Measurements from ENCODE around the gene BRMS1.

Gene BRMS1

DNA sequence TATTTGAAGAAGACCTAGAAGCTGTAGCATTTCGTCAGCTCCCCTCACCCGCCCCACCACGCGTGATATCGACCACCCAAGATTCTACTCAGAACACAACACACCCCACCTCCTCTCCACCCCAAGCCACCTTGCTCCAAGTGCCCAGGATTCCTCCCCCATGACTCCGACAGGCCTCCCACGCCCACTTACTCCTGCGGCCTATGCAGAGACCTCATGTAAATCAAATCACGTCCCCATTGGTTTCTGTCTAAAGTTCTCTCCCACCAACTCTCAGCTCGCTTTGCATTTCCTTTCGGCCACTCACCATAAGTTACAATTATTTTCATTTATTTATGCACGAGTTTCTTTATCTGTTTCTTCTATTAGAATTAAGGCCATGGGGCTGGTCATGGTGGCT lies 42.2 kb downstream of the BRMS1 start:
- no peak for DNase-seq (ENCODE audit: low read depth)

DNA sequence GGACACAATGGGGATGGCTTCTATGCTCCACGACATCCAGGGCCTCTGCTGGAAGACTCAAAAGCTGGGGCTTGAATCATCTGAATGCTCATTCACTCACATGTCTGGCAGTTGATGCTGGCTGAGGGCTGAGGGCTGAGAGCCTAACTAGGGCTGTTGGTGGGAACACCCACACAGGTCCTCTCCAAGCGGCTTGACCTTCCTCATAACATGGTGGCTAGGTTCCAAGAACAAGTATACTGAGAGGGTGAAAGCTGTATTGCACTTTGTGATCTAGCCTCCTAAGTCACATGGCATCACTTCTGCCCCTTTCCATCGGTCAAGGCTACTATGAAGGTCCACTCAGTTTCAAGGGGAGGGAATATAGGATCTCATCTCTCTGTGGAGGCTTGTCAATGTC lies 45.7 kb downstream of the BRMS1 start:
- DNase-seq (ENCODE audit: low read depth): no peak

DNA sequence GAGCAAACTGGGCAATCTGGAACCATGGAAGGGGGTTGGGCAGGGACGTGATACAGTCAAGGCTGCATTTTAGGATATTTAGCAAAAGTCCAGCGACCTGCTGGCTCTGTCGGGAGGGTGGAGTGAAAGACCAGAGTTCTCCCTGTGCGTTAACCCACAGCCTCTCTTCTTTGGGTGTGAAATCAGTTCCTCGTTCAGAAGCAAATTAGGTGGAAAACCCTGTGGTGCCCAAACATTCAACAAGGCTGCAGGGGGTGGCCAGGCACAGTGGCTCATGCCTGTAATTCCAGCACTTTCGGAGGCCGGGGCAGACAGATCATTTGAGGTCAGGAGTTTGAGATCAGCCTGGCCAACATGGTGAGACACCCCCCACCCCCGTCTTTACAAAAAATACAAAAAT lies 47.3 kb downstream of the BRMS1 start:
- no peak for DNase-seq (ENCODE audit: low read depth)

DNA sequence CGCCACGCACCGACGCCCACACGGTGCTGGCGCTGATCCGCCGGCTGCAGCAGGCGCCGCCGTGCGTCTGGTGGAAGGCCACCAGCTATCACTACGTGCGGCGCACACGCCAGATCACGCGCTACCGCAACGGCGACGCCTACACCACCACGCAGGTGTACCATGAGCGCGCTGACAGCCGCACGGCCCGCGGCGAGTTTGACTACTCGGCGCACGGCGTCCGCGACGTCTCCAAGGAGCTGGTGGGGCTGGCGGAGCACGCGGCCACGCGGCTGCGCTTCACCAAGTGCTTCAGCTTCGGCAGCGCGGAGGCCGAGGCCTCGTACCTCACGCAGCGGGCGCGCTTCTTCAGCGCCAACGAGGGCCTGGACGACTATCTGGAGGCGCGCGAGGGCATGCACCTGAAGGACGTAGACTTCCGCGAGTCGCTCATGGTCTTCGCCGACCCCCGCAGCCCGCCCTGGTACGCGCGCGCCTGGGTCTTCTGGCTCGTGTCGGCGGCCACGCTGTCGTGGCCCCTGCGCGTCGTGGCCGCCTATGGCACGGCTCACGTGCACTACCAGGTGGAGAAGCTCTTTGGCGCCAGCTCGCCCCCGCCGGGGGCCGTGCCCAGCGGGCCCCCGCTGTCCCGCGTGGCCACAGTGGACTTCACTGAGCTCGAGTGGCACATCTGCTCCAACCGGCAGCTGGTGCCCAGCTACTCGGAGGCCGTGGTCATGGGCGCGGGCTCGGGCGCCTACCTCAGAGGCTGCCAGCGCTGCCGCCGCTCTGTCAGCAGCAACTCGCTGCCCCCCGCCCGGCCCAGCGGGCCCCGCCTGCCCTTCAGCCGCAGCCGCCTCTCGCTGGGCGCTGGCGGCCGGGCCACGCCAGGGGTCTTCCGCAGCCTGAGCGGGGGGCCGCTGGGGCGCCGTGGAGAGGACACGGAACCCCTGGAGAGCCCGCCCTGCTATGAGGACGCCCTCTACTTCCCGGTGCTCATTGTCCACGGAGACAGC lies 50.0 kb downstream of the BRMS1 start:
- DNase-seq (ENCODE audit: low read depth): no peak

DNA sequence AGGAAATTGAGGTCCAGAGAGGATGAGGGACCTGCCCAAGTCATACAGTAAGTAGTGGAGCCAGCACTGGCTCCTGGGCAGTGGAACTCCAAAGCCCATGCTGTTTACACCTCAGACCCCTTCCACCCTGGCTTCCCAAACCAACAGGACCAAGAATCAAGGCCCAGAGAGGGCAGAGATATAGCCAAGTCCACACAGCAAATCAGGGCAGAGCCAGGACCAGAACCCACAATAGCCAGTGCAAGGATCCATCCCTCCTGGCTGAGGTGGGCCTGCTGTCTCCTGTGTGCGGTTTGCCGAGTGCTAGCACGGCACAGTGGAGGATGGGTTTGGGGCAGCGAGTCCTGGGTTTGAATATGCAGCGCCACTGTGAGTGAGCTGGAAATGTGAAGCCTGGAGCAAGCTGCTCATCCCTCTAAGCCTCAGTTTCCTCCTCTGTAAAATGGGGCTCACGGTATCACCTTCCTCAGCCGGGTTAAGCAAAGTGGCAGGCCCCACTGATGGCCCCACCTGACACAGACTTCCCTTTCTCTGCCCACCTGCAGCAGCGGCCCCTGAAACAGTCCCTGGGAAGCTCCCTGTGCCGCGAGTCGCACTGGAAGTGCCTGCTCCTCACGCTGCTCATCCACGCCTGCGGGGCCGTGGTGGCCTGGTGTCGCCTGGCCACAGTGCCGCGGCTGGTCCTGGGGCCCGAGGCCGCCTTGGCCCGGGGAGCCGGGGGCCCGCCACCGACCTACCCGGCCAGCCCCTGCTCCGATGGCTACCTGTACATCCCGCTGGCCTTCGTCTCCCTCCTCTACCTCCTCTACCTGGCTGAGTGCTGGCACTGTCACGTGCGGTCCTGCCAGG lies 50.9 kb downstream of the BRMS1 start:
- no peak for DNase-seq (ENCODE audit: low read depth)

DNA sequence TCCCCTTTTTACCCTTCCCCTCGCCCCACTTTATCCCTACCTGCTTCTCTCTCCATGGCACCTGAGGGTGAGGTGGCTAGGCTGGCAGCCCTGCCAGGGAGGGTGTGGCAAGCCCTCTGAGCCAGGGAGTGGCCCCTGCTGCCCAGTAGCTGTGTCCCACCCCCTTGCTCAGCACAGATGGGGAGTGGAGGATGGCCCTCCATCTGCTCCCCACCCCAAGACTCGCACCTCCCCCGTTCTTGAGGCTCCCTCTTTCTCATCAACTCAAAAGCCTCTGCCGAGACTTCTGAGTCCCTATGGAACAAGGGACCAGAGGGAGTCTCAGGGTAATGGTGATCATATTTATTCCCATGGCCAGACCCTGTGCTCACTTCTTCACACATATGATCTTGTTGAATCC lies 51.6 kb downstream of the BRMS1 start:
- DNase-seq (ENCODE audit: low read depth): no peak

DNA sequence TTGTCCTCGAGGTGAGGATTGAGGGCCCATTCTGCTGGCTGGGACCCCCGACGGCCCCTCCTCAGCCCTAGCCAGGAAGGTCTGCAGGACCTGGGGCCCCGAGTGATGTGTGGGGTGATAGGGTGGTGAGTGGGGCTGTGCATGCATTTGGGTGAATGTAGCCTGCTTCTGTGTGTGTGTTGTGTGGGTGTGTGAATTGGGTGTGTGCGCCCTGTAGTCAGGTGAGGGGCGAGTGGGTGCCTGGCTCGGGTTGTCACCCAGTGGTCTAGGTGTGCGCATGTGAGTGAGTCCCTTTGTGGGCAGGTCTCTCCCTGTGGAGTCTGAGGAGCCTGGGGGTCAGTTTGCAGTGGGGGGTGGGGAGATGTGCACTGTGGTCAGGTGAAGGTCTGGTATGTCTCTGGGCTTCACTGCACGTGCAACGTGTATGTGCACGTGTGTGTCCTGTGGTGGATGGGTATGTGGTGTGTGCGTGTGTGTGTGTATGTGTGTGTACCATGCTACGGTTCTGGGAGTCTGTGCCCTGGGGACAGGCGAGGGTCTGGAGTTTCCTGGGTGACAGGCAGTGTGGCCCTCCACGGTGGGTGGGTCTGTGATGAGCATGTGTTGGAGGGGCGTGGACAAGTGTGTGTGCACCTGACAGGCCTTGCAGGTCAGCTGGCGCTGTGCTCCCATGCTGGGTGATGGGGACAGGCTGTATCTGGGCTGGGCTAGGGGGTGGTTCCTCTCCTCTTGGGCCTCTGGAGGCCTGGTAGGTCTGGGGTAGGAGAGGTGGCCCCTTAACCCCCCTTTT lies 52.2 kb downstream of the BRMS1 start:
- no peak for DNase-seq (ENCODE audit: low read depth)

DNA sequence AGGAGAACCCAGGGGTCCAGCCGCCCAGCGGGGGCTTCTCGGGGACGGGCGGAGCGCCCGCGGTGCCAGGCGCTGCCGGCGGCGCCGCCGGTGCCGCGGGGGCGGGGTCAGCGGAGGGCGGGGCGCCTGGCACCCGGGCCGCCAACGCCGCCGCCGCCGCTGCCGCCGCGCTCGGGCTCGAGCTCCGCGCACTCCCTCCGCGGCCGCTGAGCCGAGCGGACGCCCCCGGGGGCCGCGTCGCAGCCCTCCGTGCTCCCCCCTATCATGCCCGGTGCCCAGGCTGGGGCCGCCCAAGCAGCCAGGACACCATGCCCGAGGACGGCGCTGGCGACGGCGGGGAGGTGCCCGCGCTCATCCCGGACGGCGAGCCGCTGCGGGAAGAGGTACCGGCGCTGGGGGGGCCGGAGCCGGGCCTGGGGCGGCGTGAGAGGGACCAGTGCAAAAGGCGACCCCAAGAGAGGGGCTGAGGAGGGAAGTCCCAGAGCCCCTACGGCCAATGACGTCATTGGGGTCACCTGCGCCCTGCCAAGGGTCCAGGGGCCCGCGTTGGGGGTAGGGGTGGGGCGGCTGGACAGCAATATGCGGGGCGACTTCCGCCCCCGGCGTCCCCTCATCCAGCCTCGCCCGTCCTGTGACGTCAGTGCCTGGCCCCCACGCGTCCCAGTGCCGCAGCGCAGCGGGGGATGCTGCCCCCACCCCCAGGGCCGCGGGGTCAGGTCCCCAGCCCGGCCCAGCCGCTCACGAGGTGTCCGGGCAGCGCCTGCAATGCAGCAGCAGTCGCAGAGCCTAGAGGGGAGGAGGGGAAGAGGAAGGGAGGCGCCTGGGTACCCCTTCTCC lies 53.0 kb downstream of the BRMS1 start, which contains the start of gene TMEM151A:
TSS of gene TMEM151A (plus strand) at position 189 of the 837 bp plus-strand sequence. CDS start at position 309, 120 bp downstream.
- DNase-seq (ENCODE audit: low read depth): no peak

DNA sequence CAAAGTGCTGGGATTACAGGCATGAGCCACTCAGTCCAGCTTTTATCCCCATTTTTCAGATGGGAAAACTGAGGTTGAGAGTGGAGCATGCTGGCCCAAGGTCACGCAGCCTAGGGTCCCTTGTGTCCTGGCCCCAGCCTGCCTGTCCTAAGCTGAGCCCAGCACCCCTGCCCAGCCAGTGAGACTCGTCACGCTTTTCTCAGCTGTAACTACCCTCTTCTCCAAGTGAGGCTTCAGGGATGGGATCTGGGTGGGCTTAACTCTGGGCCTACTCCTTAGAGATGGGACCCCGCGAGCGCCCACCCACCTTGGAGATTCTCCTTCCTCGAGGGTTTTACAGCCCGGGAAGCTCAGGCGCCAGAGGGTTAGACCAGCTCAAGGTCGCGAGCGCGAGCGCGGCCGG lies 53.6 kb downstream of the BRMS1 start:
- DNase-seq (ENCODE audit: low read depth): no peak

DNA sequence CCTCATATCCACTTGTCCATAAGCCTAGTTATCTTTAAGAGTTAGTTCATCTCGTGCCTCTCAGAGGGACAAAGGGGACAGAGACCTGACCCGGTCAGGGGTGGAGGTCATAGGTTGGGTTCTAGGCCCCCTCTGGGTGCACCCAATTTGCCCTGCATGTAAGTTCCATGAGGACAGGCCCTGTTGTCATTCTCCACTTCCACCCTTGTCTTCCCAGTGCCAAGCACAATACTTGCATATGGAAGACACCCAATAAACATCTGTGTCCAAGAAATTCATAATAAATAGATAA lies 54.6 kb downstream of the BRMS1 start:
- DNase-seq (ENCODE audit: low read depth): no peak

DNA sequence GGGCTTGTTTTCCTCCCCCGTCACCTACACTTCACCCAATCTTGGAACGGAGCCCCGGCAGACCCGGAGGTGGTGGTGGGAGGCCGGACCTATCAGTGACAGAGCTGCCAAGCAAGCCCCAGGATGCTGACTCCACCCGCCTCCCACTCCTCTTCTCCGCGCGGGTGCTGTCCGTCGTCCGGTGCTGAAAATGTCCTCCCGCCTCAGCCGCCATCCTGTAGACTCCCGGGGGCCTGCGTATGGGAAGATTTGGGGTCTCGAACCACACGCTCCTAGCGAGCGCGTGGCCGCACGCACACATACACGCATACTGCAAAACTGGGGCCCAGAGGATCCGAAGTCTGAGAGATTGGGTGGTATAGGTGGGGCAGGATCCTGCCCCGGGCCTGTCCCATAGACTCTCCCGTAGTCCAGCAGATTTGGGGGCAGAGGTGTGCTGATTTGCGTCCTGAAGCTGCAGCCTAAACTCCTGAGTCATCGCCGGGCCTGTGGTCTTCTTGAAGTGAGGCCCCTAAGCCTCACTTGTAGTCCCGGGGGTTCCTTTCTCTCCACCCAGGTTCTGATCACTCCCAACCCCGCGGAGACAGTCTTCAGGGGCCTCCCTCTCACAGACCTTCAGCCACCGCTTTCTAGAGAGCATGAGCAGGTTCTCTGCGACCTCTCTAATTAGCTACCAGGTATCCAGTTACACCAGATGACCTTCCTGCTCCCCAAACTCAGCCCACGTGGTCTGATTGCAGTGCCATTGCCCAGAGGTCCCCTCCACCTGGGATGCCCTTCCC lies 55.2 kb downstream of the BRMS1 start:
- DNase-seq (ENCODE audit: low read depth): peak; percentile 80

DNA sequence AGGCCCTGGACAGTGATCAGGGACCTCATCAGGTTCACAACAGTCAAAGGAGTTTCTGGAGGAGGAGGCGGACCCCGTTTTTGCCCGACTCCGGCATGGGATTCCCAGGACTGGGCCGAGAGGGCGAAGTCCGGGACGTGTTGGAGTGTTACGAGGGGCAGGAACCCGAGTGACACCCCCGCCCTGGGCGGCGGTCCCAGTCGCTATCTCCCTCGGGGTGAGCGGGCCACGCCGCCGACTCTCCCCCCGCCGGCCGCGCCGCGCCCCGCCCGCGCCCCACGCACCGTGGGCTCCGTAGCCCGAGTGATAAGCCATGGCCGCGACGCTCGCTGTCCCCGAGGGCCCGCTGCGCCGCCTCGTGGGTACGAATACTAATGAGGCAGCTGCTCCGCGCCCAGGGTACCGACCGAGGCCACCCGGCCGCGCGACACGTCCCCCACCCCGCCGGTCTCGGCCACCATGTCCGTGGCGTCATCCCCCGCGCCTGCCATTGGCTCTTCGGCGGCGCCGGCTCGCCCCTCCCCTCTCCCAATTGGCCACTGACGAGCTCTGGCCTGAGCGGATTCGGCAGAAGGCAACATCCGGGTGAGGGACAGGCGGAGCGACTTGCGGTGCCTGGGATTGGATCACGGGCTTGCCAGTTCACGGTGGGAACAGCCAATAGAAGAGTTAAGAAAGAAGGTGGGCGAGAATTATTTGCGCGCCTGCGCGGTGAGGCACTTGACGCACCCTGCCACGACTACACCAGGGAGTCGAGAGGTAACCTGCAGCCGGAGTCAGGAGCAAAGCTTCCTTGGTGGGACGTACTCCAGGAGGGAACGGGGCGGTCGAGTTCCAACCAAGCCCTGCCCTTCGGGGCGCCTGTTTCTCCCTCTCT lies 56.0 kb downstream of the BRMS1 start, which contains the start of gene YIF1A:
TSS of gene YIF1A (minus strand) at position 473 of the 877 bp plus-strand sequence. CDS start at position 315, 158 bp downstream.
- peak; percentile 97 for DNase-seq (ENCODE audit: low read depth)

DNA sequence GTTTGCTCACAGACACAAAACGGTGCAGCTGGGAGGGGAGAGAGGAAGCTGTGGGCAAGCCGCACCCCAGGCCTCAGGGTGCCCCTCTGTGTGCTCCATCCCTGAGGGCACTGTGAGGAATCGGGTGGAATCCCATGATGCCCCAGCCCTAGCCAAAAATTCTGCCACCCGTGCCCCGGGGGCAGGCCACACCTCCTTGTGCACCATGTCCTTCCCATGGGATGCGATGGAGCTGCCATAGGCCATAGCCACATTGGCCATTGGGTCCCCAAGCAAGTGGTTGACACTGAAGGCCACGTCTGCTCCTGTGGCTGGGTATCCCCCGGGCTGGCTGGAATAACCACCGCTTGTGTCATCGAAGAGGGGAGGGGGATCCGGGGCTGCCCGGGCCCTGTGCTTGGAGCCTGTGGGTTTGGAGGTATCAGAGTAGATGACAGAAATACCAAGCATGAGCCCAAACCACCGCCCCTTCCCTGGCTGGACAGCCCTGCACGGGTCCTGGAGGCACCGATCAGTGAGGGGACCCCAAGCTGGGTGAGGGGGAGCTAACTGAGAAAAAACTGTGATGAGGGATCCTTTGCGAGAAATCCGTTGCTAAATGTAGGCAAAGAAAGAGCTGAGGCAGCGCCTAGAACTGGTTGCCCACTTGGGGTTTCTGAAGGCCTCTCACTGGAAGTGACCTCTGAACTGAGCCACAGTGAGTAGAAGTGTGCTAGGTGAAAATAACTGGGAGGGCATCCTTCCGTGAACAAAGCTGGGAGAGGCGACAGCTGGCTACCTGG lies 56.8 kb downstream of the BRMS1 start:
- no peak for DNase-seq (ENCODE audit: low read depth)
